Thyroid gland (tissue), 4 donors: ENCODE data around the gene PLBD1.

Experiments used
- POLR2A ChIP-seq, 2 donors: fragments of 450-650 bp; IDR thresholded peaks; one replicate each; pipeline ENCODE4 v1.6.1; 2017; ENCODE audit warnings: antibody characterized with exemption in 2 of 2, mild to moderate bottlenecking in 2 of 2, moderate library complexity in 1 of 2
- TF ChIP-seq, protein P1 (sequence below), 6 experiments: fragments of 200-600 bp in 3 of 6; fragments of 450-650 bp in 3 of 6; sonication (generic) in 3 of 6; IDR thresholded peaks; one replicate each; pipeline ENCODE4 v1.5.1; 2016 to 2019; ENCODE audit warnings: antibody characterized with exemption in 6 of 6, mild to moderate bottlenecking in 2 of 6, inconsistent platforms in 1 of 6, moderate library complexity in 1 of 6

DNA sequence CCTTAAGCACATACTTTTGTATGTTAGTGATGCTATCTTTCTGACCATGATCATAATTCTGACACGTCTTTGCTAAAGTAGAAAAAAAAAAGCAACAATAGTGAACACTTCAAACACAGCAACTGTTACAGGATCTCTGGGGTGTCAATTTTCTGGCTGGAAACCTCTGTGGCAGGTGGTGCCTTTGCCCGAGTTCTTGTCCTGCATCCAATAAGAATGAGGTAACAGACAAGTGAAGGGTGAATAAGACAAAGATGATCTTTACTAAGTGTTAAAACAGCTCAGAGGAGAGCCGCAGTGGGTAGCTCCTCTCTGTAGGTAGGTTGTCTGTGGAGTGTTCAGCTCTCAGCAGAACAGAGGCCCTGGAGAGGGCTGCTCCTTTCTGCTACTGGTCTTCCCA is 20.9 kb upstream of the PLBD1 start:
- TF ChIP-seq, protein P1, sequence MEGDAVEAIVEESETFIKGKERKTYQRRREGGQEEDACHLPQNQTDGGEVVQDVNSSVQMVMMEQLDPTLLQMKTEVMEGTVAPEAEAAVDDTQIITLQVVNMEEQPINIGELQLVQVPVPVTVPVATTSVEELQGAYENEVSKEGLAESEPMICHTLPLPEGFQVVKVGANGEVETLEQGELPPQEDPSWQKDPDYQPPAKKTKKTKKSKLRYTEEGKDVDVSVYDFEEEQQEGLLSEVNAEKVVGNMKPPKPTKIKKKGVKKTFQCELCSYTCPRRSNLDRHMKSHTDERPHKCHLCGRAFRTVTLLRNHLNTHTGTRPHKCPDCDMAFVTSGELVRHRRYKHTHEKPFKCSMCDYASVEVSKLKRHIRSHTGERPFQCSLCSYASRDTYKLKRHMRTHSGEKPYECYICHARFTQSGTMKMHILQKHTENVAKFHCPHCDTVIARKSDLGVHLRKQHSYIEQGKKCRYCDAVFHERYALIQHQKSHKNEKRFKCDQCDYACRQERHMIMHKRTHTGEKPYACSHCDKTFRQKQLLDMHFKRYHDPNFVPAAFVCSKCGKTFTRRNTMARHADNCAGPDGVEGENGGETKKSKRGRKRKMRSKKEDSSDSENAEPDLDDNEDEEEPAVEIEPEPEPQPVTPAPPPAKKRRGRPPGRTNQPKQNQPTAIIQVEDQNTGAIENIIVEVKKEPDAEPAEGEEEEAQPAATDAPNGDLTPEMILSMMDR (IDR thresholded peaks at IDR 0.05) = no peak
- TF ChIP-seq POLR2A (IDR thresholded peaks at IDR 0.05) = no peak
